HCT116 (cell line): ENCODE measurements around the gene ACD. TPM values are rescaled to one million over a fixed set of nuclear protein-coding genes. Genes with fewer than 3 reads are reported as not detected.

Experiments
- ATAC-seq: fragments of 200-7000 bp; cut with Tn5 transposase; 2 replicates; pipeline ENCODE4 v1.9.1; 2020; ENCODE audit warnings: mild to moderate bottlenecking, moderate library complexity
- BruUV-seq: library from RNA; stranded (reverse); fragments of 400-500 nt; replicated peaks from 2 replicates; lab custom pipeline; 2021; lab: Mats Ljungman, UMichigan
- CTCF ChIA-PET: fragments of 300-600 bp; sonication (Branson Sonifier 250); formaldehyde crosslinking; loops from one replicate; lab custom pipeline; 2021; ENCODE audit warnings: antibody characterized with exemption; lab: Charles Lee
- POLR2A ChIA-PET: fragments of 300-600, 350-600 bp; sonication (Branson Sonifier 250); formaldehyde crosslinking; loops from one replicate; lab custom pipeline; 2021; ENCODE audit warnings: antibody characterized with exemption; lab: Charles Lee
- RAD21 ChIA-PET, 2 experiments: fragments of 300-600 bp; sonication (Branson Sonifier 250); formaldehyde crosslinking; loops; one replicate each; lab custom pipeline; 2023; ENCODE audit warnings: low total read pairs in 2 of 2; ENCODE audit not compliant: uncharacterized antibody in 2 of 2, unreplicated experiment in 2 of 2, low non-redundant PET in 1 of 2; lab: Charles Lee
- DNase-seq: peaks from one replicate; pipeline ENCODE4 v3.0.0-alpha.2; 2010; ENCODE audit warnings: low read depth, low spot score
- H2AFZ ChIP-seq: fragments of 200-600 bp; shearing (Covaris generic), sonication (generic); 2 replicates; pipeline ENCODE4 v1.6.1; 2017; ENCODE audit warnings: low read depth, mixed run types, mixed read lengths, antibody characterized with exemption, low read length; ENCODE audit not compliant: poor library complexity, severe bottlenecking
- H3K27ac ChIP-seq: 2 replicates; pipeline ENCODE4 v1.5.1; 2012; ENCODE audit warnings: low read depth, low read length
- H3K27me3 ChIP-seq: fragments of 200-600 bp; sonication (generic); 2 replicates; pipeline ENCODE4 v1.6.1; 2016; ENCODE audit warnings: mixed run types, low read length, mixed read lengths; ENCODE audit not compliant: insufficient read depth
- H3K36me3 ChIP-seq, 2 experiments: fragments of 200-500 bp in 1 of 2; fragments of 200-600 bp in 1 of 2; sonication (Bioruptor generic) in 1 of 2; sonication (generic) in 1 of 2; 2 replicates each; pipeline versions ENCODE4 v1.5.1 to v1.6.1; 2014 to 2016; ENCODE audit warnings: low read length in 2 of 2, inconsistent platforms in 1 of 2, mixed read lengths in 1 of 2, mixed run types in 1 of 2; ENCODE audit not compliant: insufficient read depth in 2 of 2, control insufficient read depth in 1 of 2
- H3K4me1 ChIP-seq, 2 experiments: fragments of 200-600 bp in 1 of 2; sonication (generic) in 1 of 2; 2 replicates each; pipeline versions ENCODE4 v1.5.1 to v1.6.1; 2012 to 2017; ENCODE audit warnings: low read length in 2 of 2, inconsistent platforms in 1 of 2, mild to moderate bottlenecking in 1 of 2, mixed read lengths in 1 of 2, mixed run types in 1 of 2, moderate library complexity in 1 of 2; ENCODE audit not compliant: insufficient read depth in 2 of 2, control insufficient read depth in 1 of 2
- H3K4me2 ChIP-seq: fragments of 200-600 bp; sonication (generic); 2 replicates; pipeline ENCODE4 v1.6.1; 2017; ENCODE audit warnings: mixed run types, low read length, mixed read lengths
- H3K4me3 ChIP-seq, 2 experiments: fragments of 200-600 bp in 1 of 2; sonication (generic) in 1 of 2; replicated peaks in 1 of 2; 2 replicates each; pipeline ENCODE4 v1.5.1; 2011 to 2016; ENCODE audit warnings: low read length in 2 of 2, control low read depth in 1 of 2, low read depth in 1 of 2, mild to moderate bottlenecking in 1 of 2, mixed read lengths in 1 of 2, mixed run types in 1 of 2
- H3K79me2 ChIP-seq: fragments of 200-600 bp; sonication (generic); 2 replicates; pipeline ENCODE4 v1.6.1; 2017; ENCODE audit warnings: mild to moderate bottlenecking, mixed run types, low read length, moderate library complexity, mixed read lengths; ENCODE audit not compliant: insufficient read depth
- H3K9ac ChIP-seq: fragments of 200-600 bp; sonication (generic); 2 replicates; pipeline ENCODE4 v1.6.1; 2016; ENCODE audit warnings: low read length, mixed read lengths
- H3K9me2 ChIP-seq: fragments of 200-600 bp; sonication (generic), shearing (Covaris generic); 2 replicates; pipeline ENCODE4 v1.6.1; 2017; ENCODE audit warnings: mixed run types, mild to moderate bottlenecking, moderate library complexity; ENCODE audit not compliant: insufficient read depth
- H3K9me3 ChIP-seq, 2 experiments: fragments of 200-500 bp in 1 of 2; fragments of 200-600 bp in 1 of 2; sonication (Bioruptor generic) in 1 of 2; sonication (generic) in 1 of 2; 2 replicates each; pipeline ENCODE4 v1.6.1; 2014 to 2017; ENCODE audit warnings: low read length in 2 of 2, mixed read lengths in 2 of 2, inconsistent platforms in 1 of 2, low read depth in 1 of 2, mild to moderate bottlenecking in 1 of 2, mixed run types in 1 of 2, moderate library complexity in 1 of 2; ENCODE audit not compliant: control insufficient read depth in 1 of 2, insufficient read depth in 1 of 2
- H4K20me1 ChIP-seq: fragments of 200-600 bp; sonication (generic), shearing (Covaris generic); 2 replicates; pipeline ENCODE4 v1.6.1; 2017; ENCODE audit warnings: mixed run types, mild to moderate bottlenecking, moderate library complexity; ENCODE audit not compliant: insufficient read depth
- CEBPB ChIP-seq: IDR thresholded peaks from 2 replicates; pipeline ENCODE4 v1.6.1; 2012; ENCODE audit warnings: low read depth
- CTCF ChIP-seq, 3 experiments: fragments of 200-600 bp in 1 of 3; sonication (generic) in 1 of 3; IDR thresholded peaks in 2 of 3; conservative IDR thresholded peaks in 1 of 3; 2 replicates each; pipeline ENCODE4 v1.5.1; 2012 to 2017; ENCODE audit warnings: low read depth in 2 of 3, low read length in 2 of 3, antibody characterized with exemption in 1 of 3, borderline replicate concordance in 1 of 3, control low read depth in 1 of 3, mild to moderate bottlenecking in 1 of 3, mixed read lengths in 1 of 3, mixed run types in 1 of 3, moderate library complexity in 1 of 3; ENCODE audit not compliant: insufficient read depth in 1 of 3
- EGR1 ChIP-seq: IDR thresholded peaks from 2 replicates; pipeline ENCODE4 v1.6.1; 2012; ENCODE audit warnings: low read depth
- EZH2 ChIP-seq: fragments of 200-600 bp; sonication (generic); IDR thresholded peaks from 2 replicates; pipeline ENCODE4 v1.6.1; 2017; ENCODE audit warnings: antibody characterized with exemption, mixed run types
- EZH2phosphoT487 ChIP-seq: fragments of 200-600 bp; IDR thresholded peaks from 2 replicates; pipeline ENCODE4 v1.6.1; 2018; ENCODE audit warnings: antibody characterized with exemption, borderline replicate concordance
- FOSL1 ChIP-seq: IDR thresholded peaks from 2 replicates; pipeline ENCODE4 v1.6.1; 2012; ENCODE audit warnings: low read depth
- POLR2A ChIP-seq: IDR thresholded peaks from 2 replicates; pipeline ENCODE4 v1.7.0; 2011; ENCODE audit warnings: borderline replicate concordance; ENCODE audit not compliant: insufficient read depth, insufficient read length; ENCODE audit errors: extremely low read depth
- SIN3A ChIP-seq: IDR thresholded peaks from 2 replicates; pipeline ENCODE4 v1.6.1; 2012; ENCODE audit warnings: low read depth
- SP1 ChIP-seq: IDR thresholded peaks from 2 replicates; pipeline ENCODE4 v1.6.1; 2012; ENCODE audit warnings: low read depth
- TCF7L2 ChIP-seq: IDR thresholded peaks from 2 replicates; pipeline ENCODE4 v1.7.0; 2011; ENCODE audit warnings: borderline replicate concordance, inconsistent platforms; ENCODE audit not compliant: insufficient read depth, insufficient read length; ENCODE audit errors: extremely low read depth
- ZFX ChIP-seq: fragments of 450-650 bp; IDR thresholded peaks from 2 replicates; pipeline ENCODE4 v1.6.1; 2017
- ZNF274 ChIP-seq: fragments of 200-500 bp; sonication (Bioruptor generic); IDR thresholded peaks from 2 replicates; pipeline ENCODE4 v1.6.1; 2014; ENCODE audit warnings: mild to moderate bottlenecking, low read depth, low read length, inconsistent platforms
- intact Hi-C: fragments of 100-400 bp; cut with micrococcal nuclease; formaldehyde crosslinking; loops from 2 replicates; pipeline ENCODE4 v1.10.0; 2022
- total RNA-seq: library from RNA; stranded (reverse); gene quantifications from one replicate; pipeline ENCODE4 v1.2.1, GENCODE V29; 2021; ENCODE audit not compliant: unreplicated experiment
- TF ChIP-seq, protein P1 (sequence below): IDR thresholded peaks from 2 replicates; pipeline ENCODE4 v1.6.1; 2012; ENCODE audit warnings: low read depth
- TF ChIP-seq, protein P2 (sequence below): IDR thresholded peaks from 2 replicates; pipeline ENCODE4 v1.6.1; 2012

Gene ACD
- total RNA-seq, 1 experiment from 2014 or later, result 53.8 TPM

DNA sequence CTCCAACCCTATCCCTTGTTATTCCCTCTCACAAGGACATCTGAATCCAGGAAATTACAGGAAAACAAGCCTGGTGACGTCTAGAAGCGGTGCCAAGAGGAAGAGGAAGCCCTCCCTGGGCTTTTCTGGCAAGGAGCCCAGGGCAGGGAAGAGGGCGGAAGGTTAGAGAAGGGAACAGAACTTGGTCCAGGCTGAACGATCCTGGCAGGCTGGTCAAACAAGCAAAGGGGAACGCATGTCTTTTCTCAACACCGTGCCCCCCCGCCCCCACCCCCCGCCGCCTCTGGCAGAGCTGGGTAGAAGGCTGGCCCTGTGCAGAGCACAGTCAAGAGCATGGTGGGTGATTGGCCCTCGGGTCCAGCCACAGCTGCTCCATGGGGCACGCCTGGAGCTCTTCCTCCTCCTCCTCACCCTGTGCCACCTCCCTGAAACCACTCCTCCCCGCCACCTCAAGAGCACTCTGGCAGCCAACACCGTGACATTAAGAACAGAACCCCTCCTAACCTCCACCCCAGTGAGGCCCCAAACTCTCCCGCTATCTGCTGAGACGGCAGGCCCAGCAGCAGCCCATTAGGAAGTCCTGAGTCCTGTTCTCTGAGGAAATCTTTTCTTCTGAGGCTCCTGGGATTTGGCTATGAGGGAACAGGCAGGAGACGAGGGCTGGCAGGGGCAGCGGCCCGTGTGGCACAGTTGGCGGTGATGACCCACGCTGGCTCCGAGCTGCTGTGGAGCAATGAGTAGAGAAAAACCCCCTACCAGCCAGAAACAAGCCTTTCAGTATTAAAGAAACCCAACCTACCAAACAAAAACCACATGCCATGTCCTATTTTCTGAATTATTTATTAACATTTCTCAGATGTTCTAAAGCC is 13.9 kb upstream of the ACD start:
- no peak overlapping the region for H3K9ac ChIP-seq

More for the DNA sequence above, 13.9 kb upstream of the ACD start:
- ChIA-PET POLR2A (no interaction called here), CTCF (interaction anchor here (1.2 to 5.0 kb wide), 7 partner anchors 10 to 262 kb away, joined by 3 to 21 read pairs (median 7); no protein-coding TSS in a partner anchor), RAD21 (no interaction called here)
- H3K4me1 ChIP-seq, result peaks cover 0 to 5% of the 10 kb centered on the region in 2 experiments; a peak in 2 of 4 replicates
- no peaks in the 10 kb centered on the region for H3K27me3 ChIP-seq
- H3K36me3 ChIP-seq, result no peaks in the 10 kb centered on the region
- H4K20me1 ChIP-seq, result no peaks in the 10 kb centered on the region
- H3K9me3 ChIP-seq, result no peaks in the 10 kb centered on the region
- no peaks in the 10 kb centered on the region for H3K79me2 ChIP-seq
- H3K4me2 ChIP-seq, result no peak overlapping the region
- H3K9me2 ChIP-seq, result no peaks in the 10 kb centered on the region
- DNase-seq, result no peak
- no peak overlapping the region for H3K27ac ChIP-seq
- no TSS peak for BruUV-seq
- no peak for ATAC-seq
- no peak for TF ChIP-seq SP1
- no peak for TF ChIP-seq ZNF274
- no peak for TF ChIP-seq FOSL1
- TF ChIP-seq, protein P1, sequence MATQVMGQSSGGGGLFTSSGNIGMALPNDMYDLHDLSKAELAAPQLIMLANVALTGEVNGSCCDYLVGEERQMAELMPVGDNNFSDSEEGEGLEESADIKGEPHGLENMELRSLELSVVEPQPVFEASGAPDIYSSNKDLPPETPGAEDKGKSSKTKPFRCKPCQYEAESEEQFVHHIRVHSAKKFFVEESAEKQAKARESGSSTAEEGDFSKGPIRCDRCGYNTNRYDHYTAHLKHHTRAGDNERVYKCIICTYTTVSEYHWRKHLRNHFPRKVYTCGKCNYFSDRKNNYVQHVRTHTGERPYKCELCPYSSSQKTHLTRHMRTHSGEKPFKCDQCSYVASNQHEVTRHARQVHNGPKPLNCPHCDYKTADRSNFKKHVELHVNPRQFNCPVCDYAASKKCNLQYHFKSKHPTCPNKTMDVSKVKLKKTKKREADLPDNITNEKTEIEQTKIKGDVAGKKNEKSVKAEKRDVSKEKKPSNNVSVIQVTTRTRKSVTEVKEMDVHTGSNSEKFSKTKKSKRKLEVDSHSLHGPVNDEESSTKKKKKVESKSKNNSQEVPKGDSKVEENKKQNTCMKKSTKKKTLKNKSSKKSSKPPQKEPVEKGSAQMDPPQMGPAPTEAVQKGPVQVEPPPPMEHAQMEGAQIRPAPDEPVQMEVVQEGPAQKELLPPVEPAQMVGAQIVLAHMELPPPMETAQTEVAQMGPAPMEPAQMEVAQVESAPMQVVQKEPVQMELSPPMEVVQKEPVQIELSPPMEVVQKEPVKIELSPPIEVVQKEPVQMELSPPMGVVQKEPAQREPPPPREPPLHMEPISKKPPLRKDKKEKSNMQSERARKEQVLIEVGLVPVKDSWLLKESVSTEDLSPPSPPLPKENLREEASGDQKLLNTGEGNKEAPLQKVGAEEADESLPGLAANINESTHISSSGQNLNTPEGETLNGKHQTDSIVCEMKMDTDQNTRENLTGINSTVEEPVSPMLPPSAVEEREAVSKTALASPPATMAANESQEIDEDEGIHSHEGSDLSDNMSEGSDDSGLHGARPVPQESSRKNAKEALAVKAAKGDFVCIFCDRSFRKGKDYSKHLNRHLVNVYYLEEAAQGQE, result no peak
- no peak for TF ChIP-seq POLR2A
- no peak for TF ChIP-seq EZH2
- no peak for TF ChIP-seq EZH2phosphoT487
- no peak for TF ChIP-seq ZFX
- TF ChIP-seq SIN3A, result no peak
- no peak for TF ChIP-seq CEBPB
- TF ChIP-seq EGR1, result no peak
- TF ChIP-seq, protein P2, sequence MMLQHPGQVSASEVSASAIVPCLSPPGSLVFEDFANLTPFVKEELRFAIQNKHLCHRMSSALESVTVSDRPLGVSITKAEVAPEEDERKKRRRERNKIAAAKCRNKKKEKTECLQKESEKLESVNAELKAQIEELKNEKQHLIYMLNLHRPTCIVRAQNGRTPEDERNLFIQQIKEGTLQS, result no peak
- TF ChIP-seq CTCF (IDR thresholded peaks at IDR 0.05 in 2 of 3, conservative IDR thresholded peaks at IDR 0.05 in 1 of 3; ENCODE audit: borderline replicate concordance in 1 of 3, insufficient read depth in 1 of 3, low read depth in 2 of 3, low read length in 2 of 3), result no peak
- no peak for TF ChIP-seq TCF7L2
- H2AFZ ChIP-seq, result no peak overlapping the region
- no peak overlapping the region for H3K4me3 ChIP-seq
- intact Hi-C loops, result loop anchor here (2.0 to 5.0 kb wide), 3 partner anchors 133 to 368 kb away; partner anchors contain the start of genes RANBP10 and TSNAXIP1
